Measurements from ENCODE around the gene AKT2. TPM values are rescaled to one million over a fixed set of nuclear protein-coding genes. Genes with fewer than 3 reads are reported as not detected.
A peak's percentile ranks its signal among the peaks of the same experiment; 100 is the strongest.

The AKT2 gene
- total RNA-seq, 1 donor from 2014 or later = 107 TPM

GRCh38 chr19:40191836-40192646 lies 93.1 kb downstream of the AKT2 start:
- intact Hi-C loops (cut with micrococcal nuclease) = no loop called here
- H3K4me3 ChIP-seq = peak overlapping the region; percentile 96
- H3K4me1 ChIP-seq = peaks cover 31% of the 10 kb centered on the region
- H3K27me3 ChIP-seq (ENCODE audit: low read depth) = no peaks in the 10 kb centered on the region
- no peaks in the 10 kb centered on the region for H3K36me3 ChIP-seq
- H3K9me3 ChIP-seq (replicated peaks) = no peaks in the 10 kb centered on the region
- peak overlapping the region; percentile 95 for H3K27ac ChIP-seq (replicated peaks)
- no peak for TF ChIP-seq CTCF (IDR thresholded peaks at IDR 0.05; ENCODE audit: borderline replicate concordance)
- DNase-seq = no peak

- intact Hi-C loops (cut with micrococcal nuclease) = no loop called here
These were observed 94.0 kb downstream of the AKT2 start, which contains the start of gene MAP3K10 for GRCh38 chr19:40190891-40191835. TSS of gene MAP3K10 (plus strand) at chr19:40191426. CDS start at chr19:40192032, 606 bp downstream.

GRCh38 chr19:40184273-40184672 lies 100.9 kb downstream of the AKT2 start:
- DNase-seq = no peak
- intact Hi-C loops (cut with micrococcal nuclease) = no loop called here

More at GRCh38 chr19:40190891-40191835, 94.0 kb downstream of the AKT2 start, which contains the start of gene MAP3K10:
- DNase-seq = peak; percentile 80
- Histone ChIP-seq H3K36me3 (no peaks in the 10 kb centered on the region), H3K27me3 (ENCODE audit: low read depth) (no peaks in the 10 kb centered on the region), H3K9me3 (replicated peaks) (no peaks in the 10 kb centered on the region), H3K27ac (replicated peaks) (peak within 1 kb of the TSS; percentile 95), H3K4me3 (peak within 1 kb of the TSS; percentile 96), H3K4me1 (peaks cover 31% of the 10 kb centered on the region)
- no peak for TF ChIP-seq CTCF (IDR thresholded peaks at IDR 0.05; ENCODE audit: borderline replicate concordance)

More at GRCh38 chr19:40184273-40184672, 100.9 kb downstream of the AKT2 start:
- H3K4me1 ChIP-seq = no peaks in the 10 kb centered on the region
- H3K9me3 ChIP-seq (replicated peaks) = no peaks in the 10 kb centered on the region
- no peak overlapping the region for H3K4me3 ChIP-seq
- no peaks in the 10 kb centered on the region for H3K36me3 ChIP-seq
- no peak for TF ChIP-seq CTCF (IDR thresholded peaks at IDR 0.05; ENCODE audit: borderline replicate concordance)
- no peaks in the 10 kb centered on the region for H3K27me3 ChIP-seq (ENCODE audit: low read depth)
- no peak overlapping the region for H3K27ac ChIP-seq (replicated peaks)

Small RNA genes within 50 kb of the gene (microRNA-seq; reads per million reads assigned to microRNA genes)
- 12.5 reads per million, percentile 30 among the genes with 10 or more reads in this experiment for gene MIR641

Other genes starting within 250 kb of the AKT2 start
- 26.6 TPM for gene ZNF780B, start 229.1 kb downstream of the AKT2 start, total RNA-seq
- 10.3 TPM for gene ZNF780A, start 194.4 kb downstream of the AKT2 start, total RNA-seq
- gene MAP3K10, start 93.9 kb downstream of the AKT2 start, total RNA-seq = 17.1 TPM
- not detected for gene TTC9B, start 67.0 kb downstream of the AKT2 start, total RNA-seq
- 0.30 TPM for gene CCNP, start 58.7 kb downstream of the AKT2 start, total RNA-seq
- 166 TPM for gene C19orf47, start 63.1 kb upstream of the AKT2 start, total RNA-seq
- gene PLD3, start 63.4 kb upstream of the AKT2 start, total RNA-seq = 156 TPM
- not detected for gene HIPK4, start 104.8 kb upstream of the AKT2 start, total RNA-seq
- gene PRX, start 128.0 kb upstream of the AKT2 start, total RNA-seq = 3.3 TPM
- gene SERTAD1, start 140.6 kb upstream of the AKT2 start, total RNA-seq = 9.2 TPM
- gene SERTAD3, start 159.0 kb upstream of the AKT2 start, total RNA-seq = 16.2 TPM
- 91.3 TPM for gene BLVRB, start 180.4 kb upstream of the AKT2 start, total RNA-seq
- 6.1 TPM for gene SPTBN4, start 181.7 kb upstream of the AKT2 start, total RNA-seq

All from left ventricle myocardium inferior (tissue), 1 donor.